ENCODE data around the gene GRID2. TPM values are rescaled to one million over a fixed set of nuclear protein-coding genes. Genes with fewer than 3 reads are reported as not detected.

The GRID2 gene
- total RNA-seq, 2 donors from 2014 or later, result 0.28 TPM; not detected in 1

DNA sequence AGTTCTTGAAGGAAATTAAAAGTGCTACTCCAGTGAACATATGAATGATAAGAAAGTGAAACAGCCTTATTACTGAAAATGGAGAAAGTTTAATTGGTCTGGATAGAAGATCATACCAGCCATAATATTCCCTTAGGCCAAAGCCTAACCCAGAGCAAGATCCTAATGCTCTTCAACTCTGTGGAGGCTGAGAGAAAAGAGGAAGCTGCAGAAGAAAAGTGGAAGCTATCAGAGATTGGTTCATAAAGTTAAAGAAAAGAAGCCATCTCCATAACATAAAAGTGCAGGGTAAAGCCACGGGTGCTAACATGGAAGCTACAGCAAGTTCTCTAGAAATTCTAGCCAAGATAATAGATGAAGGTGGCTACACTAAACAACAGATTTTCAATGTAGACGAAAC lies 1439.3 kb downstream of the GRID2 start:
- Histone ChIP-seq H3K9me3 (no peaks in the 10 kb centered on the region), H3K27me3 (replicated peaks; ENCODE audit: insufficient read depth) (no peaks in the 10 kb centered on the region), H3K4me1 (ENCODE audit: control insufficient read depth in 1 of 2, low read depth in 2 of 2) (no peaks in the 10 kb centered on the region), H3K27ac (no peak overlapping the region), H3K4me3 (no peak overlapping the region), H3K36me3 (no peaks in the 10 kb centered on the region)
- ATAC-seq (ENCODE audit: insufficient number of reproducible peaks, low FRiP score, low read depth) (no peak), DNase-seq (ENCODE audit: low spot score) (no peak)
- TF ChIP-seq, protein P1, sequence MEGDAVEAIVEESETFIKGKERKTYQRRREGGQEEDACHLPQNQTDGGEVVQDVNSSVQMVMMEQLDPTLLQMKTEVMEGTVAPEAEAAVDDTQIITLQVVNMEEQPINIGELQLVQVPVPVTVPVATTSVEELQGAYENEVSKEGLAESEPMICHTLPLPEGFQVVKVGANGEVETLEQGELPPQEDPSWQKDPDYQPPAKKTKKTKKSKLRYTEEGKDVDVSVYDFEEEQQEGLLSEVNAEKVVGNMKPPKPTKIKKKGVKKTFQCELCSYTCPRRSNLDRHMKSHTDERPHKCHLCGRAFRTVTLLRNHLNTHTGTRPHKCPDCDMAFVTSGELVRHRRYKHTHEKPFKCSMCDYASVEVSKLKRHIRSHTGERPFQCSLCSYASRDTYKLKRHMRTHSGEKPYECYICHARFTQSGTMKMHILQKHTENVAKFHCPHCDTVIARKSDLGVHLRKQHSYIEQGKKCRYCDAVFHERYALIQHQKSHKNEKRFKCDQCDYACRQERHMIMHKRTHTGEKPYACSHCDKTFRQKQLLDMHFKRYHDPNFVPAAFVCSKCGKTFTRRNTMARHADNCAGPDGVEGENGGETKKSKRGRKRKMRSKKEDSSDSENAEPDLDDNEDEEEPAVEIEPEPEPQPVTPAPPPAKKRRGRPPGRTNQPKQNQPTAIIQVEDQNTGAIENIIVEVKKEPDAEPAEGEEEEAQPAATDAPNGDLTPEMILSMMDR (IDR thresholded peaks at IDR 0.05), result no peak

DNA sequence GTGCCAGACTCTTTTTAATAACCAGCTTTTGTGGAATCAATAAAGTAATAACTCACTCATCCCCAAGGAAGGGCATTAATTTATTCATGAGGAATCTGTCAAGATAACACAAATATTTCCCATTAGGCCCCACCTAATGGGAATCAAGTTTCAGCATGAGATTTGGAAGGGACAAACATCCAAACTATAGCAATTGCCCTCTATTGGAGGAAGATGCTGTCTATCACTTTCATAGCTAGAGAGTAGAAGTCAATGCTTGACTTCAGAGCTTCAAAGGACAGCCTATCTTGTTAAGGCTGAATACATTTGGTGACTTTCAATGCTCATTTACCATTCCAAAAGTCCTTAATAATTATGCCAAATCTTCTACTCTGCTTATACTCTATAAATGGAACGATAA lies 1439.9 kb downstream of the GRID2 start:
- Histone ChIP-seq H3K27me3 (replicated peaks; ENCODE audit: insufficient read depth) (no peaks in the 10 kb centered on the region), H3K27ac (no peak overlapping the region), H3K9me3 (no peaks in the 10 kb centered on the region), H3K36me3 (no peaks in the 10 kb centered on the region), H3K4me1 (ENCODE audit: control insufficient read depth in 1 of 2, low read depth in 2 of 2) (no peaks in the 10 kb centered on the region), H3K4me3 (no peak overlapping the region)
- TF ChIP-seq, protein P1 (IDR thresholded peaks at IDR 0.05), result no peak
- no peak for DNase-seq (ENCODE audit: low spot score)
- ATAC-seq (ENCODE audit: insufficient number of reproducible peaks, low FRiP score, low read depth), result no peak

DNA sequence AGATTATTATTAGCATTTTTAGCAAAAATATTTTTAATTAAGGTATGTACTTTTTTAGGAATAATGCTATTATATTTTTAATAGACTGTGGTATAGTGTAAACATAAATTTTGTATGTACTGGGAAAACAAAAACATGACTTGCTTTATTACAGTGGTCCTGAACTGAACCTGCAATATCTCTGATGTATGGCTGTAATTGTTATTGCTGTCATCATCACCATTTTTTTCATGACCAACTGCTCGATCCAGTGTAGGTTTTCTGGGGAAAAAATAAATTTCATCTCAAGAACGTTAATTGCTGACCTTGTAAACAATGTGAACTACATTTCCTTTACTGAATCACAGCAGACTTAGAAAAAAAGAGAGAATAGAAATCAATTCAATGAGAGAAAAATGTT lies 1441.2 kb downstream of the GRID2 start:
- TF ChIP-seq, protein P1 (IDR thresholded peaks at IDR 0.05), result no peak

DNA sequence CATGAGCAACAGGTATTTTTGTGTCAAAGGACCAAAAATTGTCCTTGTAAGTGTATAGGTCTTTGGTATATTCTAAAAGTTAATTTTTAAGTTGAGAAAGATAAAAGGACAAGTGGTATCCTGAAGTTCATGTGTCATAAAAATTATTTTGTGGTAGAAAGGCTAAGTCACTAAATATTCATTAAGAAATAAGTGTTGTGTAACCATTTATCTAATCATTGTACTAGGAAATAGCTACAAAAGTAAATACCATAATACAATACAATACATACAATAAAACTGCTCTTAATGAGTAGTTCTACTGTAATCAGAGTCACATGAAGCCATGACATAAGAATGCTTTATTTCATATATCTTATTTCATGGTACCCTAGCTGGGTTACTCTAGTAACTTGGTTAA lies 1442.3 kb downstream of the GRID2 start:
- Histone ChIP-seq H3K36me3 (no peaks in the 10 kb centered on the region), H3K4me3 (no peak overlapping the region), H3K9me3 (no peaks in the 10 kb centered on the region), H3K4me1 (ENCODE audit: control insufficient read depth in 1 of 2, low read depth in 2 of 2) (no peaks in the 10 kb centered on the region), H3K27ac (no peak overlapping the region), H3K27me3 (replicated peaks; ENCODE audit: insufficient read depth) (no peaks in the 10 kb centered on the region)
- DNase-seq (ENCODE audit: low spot score), result no peak
- ATAC-seq (ENCODE audit: insufficient number of reproducible peaks, low FRiP score, low read depth), result no peak
- TF ChIP-seq, protein P1 (IDR thresholded peaks at IDR 0.05), result no peak

More for the DNA sequence above, 1441.2 kb downstream of the GRID2 start:
- ATAC-seq (ENCODE audit: insufficient number of reproducible peaks, low FRiP score, low read depth) (no peak), DNase-seq (ENCODE audit: low spot score) (no peak)
- H3K27me3 ChIP-seq (replicated peaks; ENCODE audit: insufficient read depth), result no peaks in the 10 kb centered on the region
- no peak overlapping the region for H3K27ac ChIP-seq
- H3K36me3 ChIP-seq, result no peaks in the 10 kb centered on the region
- H3K4me1 ChIP-seq (ENCODE audit: control insufficient read depth in 1 of 2, low read depth in 2 of 2), result no peaks in the 10 kb centered on the region
- H3K4me3 ChIP-seq, result no peak overlapping the region
- H3K9me3 ChIP-seq, result no peaks in the 10 kb centered on the region

DNA sequence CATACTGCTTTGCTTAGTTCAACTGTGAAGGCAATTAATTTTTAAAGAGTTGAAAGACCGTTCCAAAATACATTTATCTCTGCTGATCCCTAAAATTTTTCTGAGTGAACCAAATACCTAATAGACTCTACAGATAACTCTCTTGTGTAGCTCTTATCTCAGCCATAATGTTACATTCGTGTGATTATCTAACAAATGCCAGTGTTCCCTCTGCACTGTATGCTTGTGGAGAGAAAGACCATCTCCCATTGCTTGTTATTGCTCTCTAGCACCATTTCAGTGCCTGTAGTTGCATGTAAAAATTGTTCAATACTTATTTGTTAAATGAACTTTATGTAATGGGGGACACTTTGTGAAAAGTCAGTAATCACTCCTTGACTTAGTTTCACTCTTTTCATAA lies 1443.5 kb downstream of the GRID2 start:
- Histone ChIP-seq H3K9me3 (no peaks in the 10 kb centered on the region), H3K27ac (no peak overlapping the region), H3K4me3 (no peak overlapping the region), H3K4me1 (ENCODE audit: control insufficient read depth in 1 of 2, low read depth in 2 of 2) (no peaks in the 10 kb centered on the region), H3K27me3 (replicated peaks; ENCODE audit: insufficient read depth) (no peaks in the 10 kb centered on the region), H3K36me3 (no peaks in the 10 kb centered on the region)
- TF ChIP-seq, protein P1 (IDR thresholded peaks at IDR 0.05), result no peak
- ATAC-seq (ENCODE audit: insufficient number of reproducible peaks, low FRiP score, low read depth), result no peak
- DNase-seq (ENCODE audit: low spot score), result no peak

Data from thoracic aorta (tissue), 2 donors.